HepG2 (cell line): ENCODE data around the gene CHST6. TPM values are rescaled to one million over a fixed set of nuclear protein-coding genes. Genes with fewer than 3 reads are reported as not detected.

ENCODE experiments used
- ATAC-seq: fragments of 200-7000 bp; cut with Tn5 transposase; 3 replicates; pipeline ENCODE4 v1.9.1; 2020; ENCODE audit warnings: mild to moderate bottlenecking, moderate library complexity
- BruUV-seq: library from RNA; stranded (reverse); fragments of 400-500 nt; replicated peaks from 2 replicates; lab custom pipeline; 2021; lab: Mats Ljungman, UMichigan
- CTCF ChIA-PET: fragments of 300-600 bp; formaldehyde crosslinking; extraction: SDS; loops from one replicate; lab custom pipeline; 2021; ENCODE audit warnings: low total read pairs, inconsistent platforms, low intra/inter-chr PET ratio; lab: Yijun Ruan, JAX
- POLR2A ChIA-PET: fragments of 350-600 bp; sonication (Branson Sonifier 250); formaldehyde crosslinking; loops from one replicate; lab custom pipeline; 2020; ENCODE audit warnings: antibody characterized with exemption, inconsistent platforms; lab: Yijun Ruan, JAX
- DNase-seq: peaks from one replicate; pipeline ENCODE4 v3.0.0-alpha.2; 2015; ENCODE audit warnings: low spot score
- FAIRE-seq: peaks from 3 replicates; lab custom pipeline; 2011; peaks lifted over from hg19 to GRCh38; lab: Jason Lieb, UNC
- H2AFZ ChIP-seq: one replicate; pipeline ENCODE4 v1.6.1; 2011; ENCODE audit warnings: low read length, inconsistent platforms
- H3K27ac ChIP-seq: fragments of 300-600 bp; 3 replicates; pipeline ENCODE4 v1.8.0; 2011; ENCODE audit warnings: mixed run types, mild to moderate bottlenecking, mixed read lengths, low read length, inconsistent platforms; ENCODE audit not compliant: insufficient read depth; ENCODE audit errors: extremely low read length
- H3K27me3 ChIP-seq, 2 experiments: fragments of 200-600 bp in 1 of 2; 2 replicates in 1 of 2; 3 replicates in 1 of 2; pipeline versions ENCODE4 v1.6.0 to v1.8.0; 2011; ENCODE audit warnings: low read length in 2 of 2, mild to moderate bottlenecking in 2 of 2, moderate library complexity in 2 of 2, inconsistent platforms in 1 of 2; ENCODE audit not compliant: insufficient read depth in 2 of 2, control insufficient read depth in 1 of 2
- H3K36me3 ChIP-seq, 2 experiments: fragments of 200-600 bp in 1 of 2; replicated peaks in 1 of 2; 2 replicates in 1 of 2; 3 replicates in 1 of 2; pipeline versions ENCODE4 v1.5.1 to v1.8.0; 2011; ENCODE audit warnings: low read length in 2 of 2, inconsistent platforms in 1 of 2; ENCODE audit not compliant: insufficient read depth in 2 of 2, control insufficient read depth in 1 of 2
- H3K4me1 ChIP-seq: 2 replicates; pipeline ENCODE4 v1.5.1; 2012; ENCODE audit warnings: low read length, inconsistent platforms; ENCODE audit not compliant: insufficient read depth
- H3K4me2 ChIP-seq: 2 replicates; pipeline ENCODE4 v1.6.0; 2011; ENCODE audit warnings: low read depth, low read length, inconsistent platforms
- H3K4me3 ChIP-seq, 3 experiments: fragments of 200-600 bp in 1 of 3; sonication (generic), shearing (Covaris generic) in 1 of 3; replicated peaks in 1 of 3; 2 replicates each; pipeline ENCODE4 v1.5.1; 2011 to 2016; ENCODE audit warnings: low read length in 3 of 3, inconsistent platforms in 2 of 3, low read depth in 2 of 3, mild to moderate bottlenecking in 2 of 3, control low read depth in 1 of 3, mixed read lengths in 1 of 3; ENCODE audit not compliant: insufficient read depth in 1 of 3
- H3K79me2 ChIP-seq: one replicate; pipeline ENCODE4 v1.6.1; 2011; ENCODE audit warnings: low read length, inconsistent platforms; ENCODE audit not compliant: insufficient read depth
- H3K9ac ChIP-seq: 2 replicates; pipeline ENCODE4 v1.6.0; 2011; ENCODE audit warnings: mild to moderate bottlenecking, low read depth, low read length, inconsistent platforms; ENCODE audit not compliant: insufficient read depth
- H3K9me3 ChIP-seq: 2 replicates; pipeline ENCODE4 v1.5.1; 2012; ENCODE audit warnings: mild to moderate bottlenecking, low read length
- H4K20me1 ChIP-seq: 2 replicates; pipeline ENCODE4 v1.6.0; 2011; ENCODE audit warnings: inconsistent platforms, mild to moderate bottlenecking, low read length, moderate library complexity; ENCODE audit not compliant: insufficient read depth
- AGO2 ChIP-seq: fragments of 200-400 bp; formaldehyde crosslinking; optimal IDR thresholded peaks from 2 replicates; pipeline ENCODE3; 2017; ENCODE audit warnings: mild to moderate bottlenecking, low read depth, low read length, moderate library complexity
- EHMT2 ChIP-seq: fragments of 200-600 bp; sonication (generic); IDR thresholded peaks from 2 replicates; pipeline ENCODE4 v1.7.0; 2017; ENCODE audit warnings: antibody characterized with exemption, low read depth, low read length, borderline replicate concordance
- MNT ChIP-seq: fragments of 450-650 bp; IDR thresholded peaks from 2 replicates; pipeline ENCODE4 v1.6.1; 2016
- SNRNP70 ChIP-seq: fragments of 200-400 bp; formaldehyde crosslinking; IDR thresholded peaks from 2 replicates; pipeline ENCODE4 v1.6.1; 2017; ENCODE audit warnings: mild to moderate bottlenecking, low read depth, low read length, moderate library complexity
- STAG1 ChIP-seq: sonication (generic); formaldehyde crosslinking; IDR thresholded peaks from 2 replicates; pipeline ENCODE4 v1.4.0; 2020; ENCODE audit warnings: missing genetic modification reagents
- ZBTB2 ChIP-seq: sonication (generic); formaldehyde crosslinking; IDR thresholded peaks from 2 replicates; pipeline ENCODE4 v1.8.0; 2022; ENCODE audit warnings: low read depth, missing genetic modification reagents
- ZNF263 ChIP-seq: sonication (generic); formaldehyde crosslinking; IDR thresholded peaks from 2 replicates; pipeline ENCODE4 v1.4.0; 2020; ENCODE audit warnings: missing genetic modification reagents
- ZNF562 ChIP-seq: sonication (generic); formaldehyde crosslinking; IDR thresholded peaks from 2 replicates; pipeline ENCODE4 v1.8.0; 2022; ENCODE audit warnings: missing genetic modification reagents, borderline replicate concordance
- ZNF572 ChIP-seq: sonication (generic); formaldehyde crosslinking; IDR thresholded peaks from 2 replicates; pipeline ENCODE4 v1.5.1; 2020; ENCODE audit warnings: mild to moderate bottlenecking, missing genetic modification reagents
- ZNF614 ChIP-seq: IDR thresholded peaks from 2 replicates; pipeline ENCODE4 v1.6.1; 2018; ENCODE audit warnings: missing biosample characterization, missing genetic modification reagents, inconsistent platforms, borderline replicate concordance
- ZNF883 ChIP-seq: sonication (generic); formaldehyde crosslinking; IDR thresholded peaks from 2 replicates; pipeline ENCODE4 v1.5.1; 2020; ENCODE audit warnings: mild to moderate bottlenecking, missing genetic modification reagents; ENCODE audit errors: not compliant biosample characterization
- WGBS: methylation state at CpG from one replicate; pipeline ENCODE4 v1.1.6; 2017; ENCODE audit warnings: low lambda C conversion rate; 5-methylcytosine and 5-hydroxymethylcytosine counted together
- in situ Hi-C: cut with HindIII; loops from 2 replicates; pipeline ENCODE4 v1.10.0; 2017; ENCODE audit warnings: low pct_unique_long_range_greater_than_20kb; ENCODE audit not compliant: extremely low pct_ligation_motif_present
- intact Hi-C: fragments of 100-400 bp; cut with micrococcal nuclease; formaldehyde crosslinking; loops from one replicate; pipeline ENCODE4 v1.10.0; 2022; ENCODE audit not compliant: unreplicated experiment
- polyA plus RNA-seq, 8 experiments: library from polyadenylated mRNA; depleted of rRNA in 3 of 8; stranded (reverse) in 7 of 8; unstranded in 1 of 8; fragments of >200 nt; fragmentation: Illumina TruSeq in 4 of 8; extraction: Trizol in 4 of 8; gene quantifications; 2 replicates each; pipeline versions ENCODE4 v1.2.1 to v1.2.3, GENCODE V29; 2011 to 2016; ENCODE audit warnings: low read depth in 4 of 8, missing spikeins in 1 of 8, mixed read lengths in 1 of 8; ENCODE audit not compliant: insufficient read depth in 1 of 8
- total RNA-seq, 5 experiments: library from RNA; depleted of rRNA; stranded (reverse); fragments of >200 nt; fragmentation: Illumina TruSeq; extraction: Trizol; gene quantifications; 2 replicates each; pipeline ENCODE4 v1.2.3, GENCODE V29; 2016; ENCODE audit warnings: low read depth in 1 of 5

The CHST6 gene
- total and polyA plus RNA-seq, 2 of the 13 experiments (the other 11 are each of a cell fraction or from before 2014, with no cell fraction given), result 0.18 to 0.91 TPM

DNA sequence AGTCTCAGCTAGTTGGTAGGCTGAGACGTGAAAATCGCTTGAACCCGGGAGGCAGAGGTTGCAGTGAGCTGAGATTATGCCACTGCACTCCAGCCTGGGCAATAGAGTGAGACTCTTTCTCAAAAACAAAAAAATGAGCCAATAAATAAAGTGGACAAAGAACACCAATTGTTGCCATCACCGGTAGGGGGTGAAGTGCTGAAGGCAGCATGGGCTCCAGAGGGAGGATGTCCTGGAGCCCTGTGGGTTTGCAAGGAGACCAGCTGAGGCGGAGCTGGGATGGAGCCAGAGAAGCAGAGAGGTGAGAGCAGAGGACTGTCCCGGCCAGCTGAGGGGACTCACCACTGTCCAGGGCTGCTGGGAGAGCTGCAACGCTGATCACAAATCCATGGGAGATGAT lies 13.8 kb downstream of the CHST6 start (continued):
- TF ChIP-seq ZBTB2 (no peak), EHMT2 (no peak), STAG1 (CRISPR knock-in tag) (peak; percentile 39)

DNA sequence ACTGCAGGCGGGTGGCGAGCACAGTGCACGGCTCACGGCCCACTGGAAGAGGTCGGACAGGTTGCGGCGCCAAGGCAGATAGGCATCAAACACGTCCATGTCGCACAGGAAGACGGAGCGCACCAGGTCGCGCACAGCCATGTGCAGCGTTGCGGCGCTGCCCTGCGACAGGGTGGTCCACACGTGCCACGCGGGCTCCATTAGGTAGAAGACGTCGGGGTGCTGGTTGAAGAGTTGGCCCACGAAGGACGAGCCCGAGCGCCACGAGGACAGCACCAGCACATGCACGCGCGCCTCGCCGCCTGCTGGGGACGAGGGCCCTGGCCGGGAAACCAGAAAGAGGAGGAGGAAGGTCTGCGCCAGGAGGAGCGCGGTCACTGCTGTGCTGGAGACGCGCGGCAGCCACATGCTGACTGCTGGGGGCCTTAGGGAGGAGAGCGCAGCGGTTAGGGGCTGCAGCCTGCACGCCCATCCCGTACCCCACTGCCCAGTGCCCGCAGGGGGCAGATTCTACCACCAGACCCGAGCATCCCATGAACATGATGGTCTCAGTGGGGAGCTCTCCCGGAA lies 15.7 kb downstream of the CHST6 start:
- Histone ChIP-seq H3K4me3 (no peak overlapping the region), H3K4me2 (no peak overlapping the region), H3K36me3 (no peaks in the 10 kb centered on the region), H3K9ac (no peak overlapping the region), H3K4me1 (peaks cover 2% of the 10 kb centered on the region), H3K27ac (no peak overlapping the region), H4K20me1 (no peaks in the 10 kb centered on the region), H2AFZ (no peak overlapping the region), H3K79me2 (no peaks in the 10 kb centered on the region), H3K27me3 (peaks cover 0 to 3% of the 10 kb centered on the region in 2 experiments; a peak in 2 of 5 replicates), H3K9me3 (no peaks in the 10 kb centered on the region)
- 89% methylated on average over 46 of the region's 47 CpGs for WGBS
- CTCF ChIA-PET, result no interaction called here
- TF ChIP-seq ZNF572 (CRISPR knock-in tag), result no peak
- TF ChIP-seq ZNF883 (CRISPR knock-in tag), result no peak
- TF ChIP-seq ZNF562, result no peak
- TF ChIP-seq ZNF263, result no peak
- 0 out of 2 replicates have a peak, but pooled peaks have one; percentile 28 for TF ChIP-seq MNT
- no peak for TF ChIP-seq AGO2
- TF ChIP-seq ZNF614, result no peak
- TF ChIP-seq SNRNP70, result no peak
- ATAC-seq, result no peak
- POLR2A ChIA-PET, result no interaction called here
- intact Hi-C loops, result no loop called here
- DNase-seq, result no peak
- in situ Hi-C loops, result no loop called here
- no peak for FAIRE-seq
- no TSS peak for BruUV-seq
